ENCODE measurements around the gene FARP2. TPM values are rescaled to one million over a fixed set of nuclear protein-coding genes. Genes with fewer than 3 reads are reported as not detected.

Gene FARP2
- total and polyA plus RNA-seq, 10 of the 15 experiments (the other 5 are each of a cell fraction or from before 2014, with no cell fraction given) = 5.5 to 67.5 (median 36.8) TPM

- TF ChIP-seq SRF (IDR thresholded peaks at IDR 0.05; ENCODE audit: low read depth in 2 of 2, low read length in 2 of 2) (no peak), MTA2 (IDR thresholded peaks at IDR 0.05; ENCODE audit: low read depth) (no peak), HDGF (IDR thresholded peaks at IDR 0.05) (no peak), CEBPZ (IDR thresholded peaks at IDR 0.05; ENCODE audit: low read depth, low read length) (no peak), SP1 (IDR thresholded peaks at IDR 0.05; ENCODE audit: low read depth, low read length) (no peak), FOXM1 (IDR thresholded peaks at IDR 0.05; ENCODE audit: low read depth, low read length) (no peak)
These were observed 23.7 kb downstream of the FARP2 start (continued) for GRCh38 chr2:241379481-241380480.

DNA sequence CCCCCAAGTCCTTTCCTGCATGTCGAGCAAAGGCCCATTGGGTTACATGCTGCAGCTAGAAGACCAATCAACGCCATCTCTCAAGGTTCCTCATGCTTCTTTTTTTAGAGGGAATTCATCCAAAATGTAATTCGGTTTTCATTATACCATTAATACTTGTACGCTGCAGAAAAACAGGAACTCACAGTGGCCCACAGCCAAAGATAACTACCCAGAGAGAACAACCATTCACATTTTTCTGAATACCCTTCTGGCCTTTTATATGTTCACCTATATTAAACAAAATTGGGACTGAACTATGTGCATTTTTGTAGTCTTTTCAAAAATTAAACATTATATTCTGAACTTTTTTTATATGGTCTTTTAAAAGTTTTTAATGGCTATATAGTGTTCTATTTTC, 25.8 kb downstream of the FARP2 start:
- Histone ChIP-seq H3K27ac (ENCODE audit: control insufficient read depth, insufficient read depth) (no peak overlapping the region), H4K20me1 (ENCODE audit: control insufficient read depth, insufficient read depth) (no peaks in the 10 kb centered on the region), H3K9ac (ENCODE audit: control insufficient read depth, insufficient read depth, low read length) (no peak overlapping the region), H3K9me3 (replicated peaks; ENCODE audit: control insufficient read depth, insufficient read depth, low read length) (no peaks in the 10 kb centered on the region), H3K27me3 (replicated peaks in 1 of 2; ENCODE audit: control insufficient read depth in 2 of 2, insufficient read depth in 2 of 2, low read length in 1 of 2) (no peaks in the 10 kb centered on the region), H3K4me1 (ENCODE audit: control insufficient read depth, insufficient read depth, low read length) (peaks cover 7% of the 10 kb centered on the region; the same call in 1 of the 2 replicates), H3K4me2 (ENCODE audit: control insufficient read depth, insufficient read depth) (no peak overlapping the region), H3K4me3 (no peak overlapping the region), H3K79me2 (ENCODE audit: control insufficient read depth, insufficient read depth, low read length) (peaks cover 12% of the 10 kb centered on the region), H2AFZ (ENCODE audit: control insufficient read depth, low read depth, low read length) (no peak overlapping the region), H3K36me3 (ENCODE audit: control insufficient read depth in 2 of 2, insufficient read depth in 2 of 2, low read length in 1 of 2) (peaks cover 0 to 11% of the 10 kb centered on the region in 2 experiments; a peak in 3 of 4 replicates)
- FAIRE-seq (no peak), DNase-seq (ENCODE audit: low read depth, low spot score) (no peak), ATAC-seq (no peak)
- in situ Hi-C loops (cut with MboI) = no loop called here
- ChIA-PET SMC1A (ENCODE audit: uncharacterized antibody, unreplicated experiment) (interaction anchor here (0.9 to 3.5 kb wide), 2 partner anchors 10 to 15 kb away, joined by 4 to 27 read pairs; no protein-coding TSS in a partner anchor), POLR2A (interaction anchor here (1.0 to 1.2 kb wide), 2 partner anchors 9 to 67 kb away, joined by 3 read pairs; partner anchors contain the start of genes HDLBP and SEPTIN2), RAD21 (ENCODE audit: unreplicated experiment) (interaction anchor here (1.3 to 4.2 kb wide), 2 partner anchors 10 to 19 kb away, joined by 3 to 16 read pairs; no protein-coding TSS in a partner anchor), CTCF (interaction anchor here (0.8 to 1.3 kb wide), 3 partner anchors 10 to 13 kb away, joined by 3 to 6 read pairs (median 4); no protein-coding TSS in a partner anchor)
- BruUV-seq (replicated peaks) = no TSS peak
- intact Hi-C loops (cut with micrococcal nuclease; ENCODE audit: unreplicated experiment) = no loop called here
- WGBS (ENCODE audit: insufficient coverage, insufficient replicate concordance, low lambda C conversion rate, missing lambda C conversion rate) = 63% methylated on average over 4 of the region's 4 CpGs
- TF ChIP-seq, protein P1, sequence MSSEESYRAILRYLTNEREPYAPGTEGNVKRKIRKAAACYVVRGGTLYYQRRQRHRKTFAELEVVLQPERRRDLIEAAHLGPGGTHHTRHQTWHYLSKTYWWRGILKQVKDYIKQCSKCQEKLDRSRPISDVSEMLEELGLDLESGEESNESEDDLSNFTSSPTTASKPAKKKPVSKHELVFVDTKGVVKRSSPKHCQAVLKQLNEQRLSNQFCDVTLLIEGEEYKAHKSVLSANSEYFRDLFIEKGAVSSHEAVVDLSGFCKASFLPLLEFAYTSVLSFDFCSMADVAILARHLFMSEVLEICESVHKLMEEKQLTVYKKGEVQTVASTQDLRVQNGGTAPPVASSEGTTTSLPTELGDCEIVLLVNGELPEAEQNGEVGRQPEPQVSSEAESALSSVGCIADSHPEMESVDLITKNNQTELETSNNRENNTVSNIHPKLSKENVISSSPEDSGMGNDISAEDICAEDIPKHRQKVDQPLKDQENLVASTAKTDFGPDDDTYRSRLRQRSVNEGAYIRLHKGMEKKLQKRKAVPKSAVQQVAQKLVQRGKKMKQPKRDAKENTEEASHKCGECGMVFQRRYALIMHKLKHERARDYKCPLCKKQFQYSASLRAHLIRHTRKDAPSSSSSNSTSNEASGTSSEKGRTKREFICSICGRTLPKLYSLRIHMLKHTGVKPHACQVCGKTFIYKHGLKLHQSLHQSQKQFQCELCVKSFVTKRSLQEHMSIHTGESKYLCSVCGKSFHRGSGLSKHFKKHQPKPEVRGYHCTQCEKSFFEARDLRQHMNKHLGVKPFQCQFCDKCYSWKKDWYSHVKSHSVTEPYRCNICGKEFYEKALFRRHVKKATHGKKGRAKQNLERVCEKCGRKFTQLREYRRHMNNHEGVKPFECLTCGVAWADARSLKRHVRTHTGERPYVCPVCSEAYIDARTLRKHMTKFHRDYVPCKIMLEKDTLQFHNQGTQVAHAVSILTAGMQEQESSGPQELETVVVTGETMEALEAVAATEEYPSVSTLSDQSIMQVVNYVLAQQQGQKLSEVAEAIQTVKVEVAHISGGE (CRISPR knock-in tag; IDR thresholded peaks at IDR 0.05) = no peak

Measured in GM12878 (cell line).